NCI-H2196 treated with DMSO at 0.1 percent for 48 hours (cell line): ENCODE measurements around the gene LIMS4.
"Not testable (repeated sequence)": the region's sequence is repeated elsewhere in the genome, so short reads cannot be mapped to it uniquely, and the experiment has no call there.

Experiments
- DNase-seq: peaks from one replicate; lab custom pipeline; 2025; ENCODE audit not compliant: unreplicated experiment; lab: John Stamatoyannopoulos, UW

The LIMS4 gene

DNA sequence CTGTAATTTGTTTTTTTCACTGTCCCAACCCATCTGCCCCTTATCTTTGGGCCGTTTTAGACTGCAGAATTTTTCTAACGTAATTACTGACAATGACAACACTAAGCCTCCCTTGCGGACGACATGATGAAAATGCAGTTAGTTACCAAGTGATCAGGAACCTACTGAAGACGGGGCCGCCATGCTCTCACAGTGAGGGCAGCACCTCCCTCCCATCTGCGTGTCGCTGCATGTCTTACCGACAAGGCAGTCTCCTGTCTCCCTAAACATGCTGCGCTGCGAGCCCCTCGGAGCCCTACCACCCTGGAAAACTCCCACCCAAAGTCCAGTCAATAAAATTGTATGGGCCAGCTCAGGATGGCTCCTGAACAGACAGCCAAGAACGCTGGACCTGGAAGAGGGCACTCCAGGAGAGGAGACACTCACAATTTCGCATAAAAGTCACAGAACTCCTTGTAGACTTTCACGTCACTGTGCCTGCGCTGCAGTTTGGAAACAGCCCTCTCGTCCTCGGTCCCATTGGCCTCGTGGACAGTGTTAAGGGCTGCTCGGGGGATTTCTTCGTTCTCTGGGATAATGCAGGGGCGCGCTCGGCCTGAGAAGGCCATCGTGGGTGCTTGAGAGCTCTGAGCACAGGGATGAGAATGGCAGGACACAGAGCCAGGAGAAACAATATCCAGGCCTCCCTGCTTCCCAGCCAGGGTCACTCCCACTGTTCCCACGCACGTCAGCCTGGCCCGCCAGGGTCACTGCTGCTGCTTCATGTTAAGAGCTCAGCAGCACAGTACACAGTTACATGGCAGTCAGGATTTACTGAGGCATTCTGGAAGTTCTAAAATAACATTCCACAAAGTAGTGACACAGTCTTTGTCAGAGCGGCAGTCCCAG, at the start of gene LIMS4:
TSS of gene LIMS4 (minus strand) at position 646 of the 888 bp plus-strand sequence. CDS start at position 608, 38 bp downstream.
- not testable (repeated sequence) for DNase-seq

DNA sequence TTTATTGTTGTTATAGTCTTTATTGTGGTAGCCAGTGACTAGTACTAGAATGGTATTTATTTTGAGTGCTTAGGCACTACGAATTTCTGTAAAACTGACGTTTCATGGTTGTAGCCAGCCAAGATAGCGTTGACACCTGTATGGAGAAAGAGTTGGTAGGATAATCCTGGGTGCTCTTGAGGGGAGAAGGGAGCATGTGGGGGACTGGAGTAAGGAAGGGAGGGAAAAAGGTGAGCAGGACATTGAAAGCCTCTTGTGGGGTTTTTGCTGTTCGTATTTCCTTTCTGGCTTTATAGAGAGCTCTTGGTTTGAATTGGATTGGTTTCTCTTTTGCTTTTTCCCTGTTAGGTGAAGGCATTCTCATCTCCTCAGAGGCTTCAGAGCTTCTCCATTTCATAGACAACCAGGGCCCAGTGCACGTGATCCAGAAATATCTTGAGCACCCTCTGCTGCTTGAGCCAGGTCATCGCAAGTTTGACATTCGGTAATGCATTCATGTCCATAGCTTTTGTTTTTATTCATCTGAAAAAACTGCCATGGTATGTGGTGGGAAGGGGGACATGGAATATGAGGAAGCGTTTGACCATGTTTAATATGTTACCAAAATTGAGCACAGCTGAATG, 27.2 kb upstream of the LIMS4 start:
- DNase-seq = not testable (repeated sequence)

DNA sequence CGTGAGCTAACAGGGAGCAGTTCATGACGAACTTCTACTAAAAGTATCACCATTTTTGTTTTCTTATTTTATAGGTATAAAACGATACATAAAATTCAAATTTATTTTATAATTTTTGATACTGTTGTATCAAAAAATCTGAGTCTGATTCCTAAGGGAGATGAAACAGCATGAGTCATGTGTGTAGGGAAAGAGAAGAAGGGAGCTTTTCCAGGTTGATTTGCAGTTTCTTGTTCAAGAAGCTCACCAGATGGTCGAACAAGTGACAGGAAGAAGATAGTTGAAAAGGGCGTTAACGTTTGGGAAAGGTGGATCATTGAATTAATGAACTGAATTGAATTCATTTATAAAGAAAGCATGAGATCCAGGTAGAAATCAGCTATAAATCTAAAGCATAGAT, 23.4 kb upstream of the LIMS4 start:
- not testable (repeated sequence) for DNase-seq

- DNase-seq = not testable (repeated sequence)
Observed at GRCh38 chr2:110494488-110494887, 21.9 kb upstream of the LIMS4 start.

DNA sequence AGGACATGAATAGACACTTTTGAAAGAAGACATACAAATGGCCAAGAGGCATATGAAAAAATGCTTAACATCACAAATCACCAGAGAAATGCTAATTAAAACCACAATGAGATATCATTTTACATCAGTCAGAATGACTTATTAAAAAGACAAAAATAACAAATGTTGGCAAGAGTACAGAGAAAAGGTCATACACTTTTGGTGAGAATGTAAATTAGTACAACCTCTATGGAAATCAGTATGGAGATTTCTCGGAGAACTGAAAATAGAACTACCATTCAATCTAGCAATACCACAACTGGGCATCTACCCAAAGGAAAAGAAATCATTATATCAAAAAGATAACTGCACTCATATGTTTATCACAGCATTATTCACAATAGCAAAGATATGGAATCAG, 16.4 kb upstream of the LIMS4 start:
- not testable (repeated sequence) for DNase-seq

- DNase-seq = not testable (repeated sequence)
Observed at GRCh38 chr2:110482697-110483096, 10.1 kb upstream of the LIMS4 start.

DNA sequence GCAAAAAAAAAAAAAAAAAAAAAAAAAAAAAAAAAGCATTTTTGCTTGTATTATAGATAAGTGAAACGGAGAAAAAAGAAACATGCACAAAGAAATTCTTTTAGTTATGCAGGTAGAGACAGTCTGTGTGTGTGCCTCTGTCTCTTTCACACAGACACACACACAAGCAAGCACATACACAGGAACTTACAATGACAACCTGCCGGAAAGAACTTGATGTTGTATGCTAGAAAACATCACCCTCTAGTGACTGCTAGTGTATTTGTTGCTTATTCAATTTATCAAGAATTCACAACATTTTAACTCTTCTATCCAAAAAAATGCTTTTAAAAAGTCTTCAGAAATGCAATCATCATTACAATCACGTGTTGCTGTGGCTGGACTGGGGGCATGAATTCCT, 8.6 kb upstream of the LIMS4 start:
- DNase-seq = not testable (repeated sequence)

GRCh38 chr2:110480084-110480483, 7.5 kb upstream of the LIMS4 start:
- not testable (repeated sequence) for DNase-seq

- not testable (repeated sequence) for DNase-seq
Observed at GRCh38 chr2:110477370-110477769, 4.8 kb upstream of the LIMS4 start.

DNA sequence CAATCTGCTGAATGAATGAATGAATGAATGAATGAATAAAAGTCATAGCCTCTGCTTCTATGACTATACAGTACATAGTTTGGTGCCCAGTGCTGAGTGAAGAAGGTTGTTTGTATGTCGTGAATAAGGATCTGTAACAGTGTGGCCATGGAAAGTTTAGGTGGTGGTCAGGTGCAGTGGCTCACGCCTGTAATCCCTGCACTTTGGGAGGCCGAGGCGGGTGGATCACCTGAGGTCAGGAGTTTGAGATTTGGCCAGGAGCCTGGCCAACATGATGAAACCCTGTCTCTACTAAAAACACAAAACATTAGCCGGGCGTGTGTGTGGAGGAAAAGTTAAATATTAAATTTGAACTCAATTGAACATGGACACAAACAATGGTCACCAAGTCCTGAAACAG, 4.3 kb upstream of the LIMS4 start:
- DNase-seq = not testable (repeated sequence)

- DNase-seq = not testable (repeated sequence)
Observed at GRCh38 chr2:110475627-110476359, 3.2 kb upstream of the LIMS4 start.

- DNase-seq = not testable (repeated sequence)
Observed at GRCh38 chr2:110474898-110475297, 2.3 kb upstream of the LIMS4 start.

DNA sequence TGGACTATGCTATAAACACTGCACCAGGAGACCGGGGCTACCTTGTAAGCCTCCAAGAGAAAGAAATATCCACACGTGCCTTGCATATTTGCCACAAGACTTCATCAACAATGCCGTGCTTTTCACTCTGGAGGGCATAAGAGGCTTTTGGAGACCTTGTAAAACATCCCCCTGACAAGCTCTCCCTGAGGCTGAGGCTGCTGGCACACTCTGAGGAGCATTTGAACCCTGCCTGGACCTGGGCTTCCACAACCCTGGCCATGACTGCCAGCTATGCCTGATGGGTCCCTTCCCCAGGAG, 393 bp upstream of the LIMS4 start:
- not testable (repeated sequence) for DNase-seq

DNA sequence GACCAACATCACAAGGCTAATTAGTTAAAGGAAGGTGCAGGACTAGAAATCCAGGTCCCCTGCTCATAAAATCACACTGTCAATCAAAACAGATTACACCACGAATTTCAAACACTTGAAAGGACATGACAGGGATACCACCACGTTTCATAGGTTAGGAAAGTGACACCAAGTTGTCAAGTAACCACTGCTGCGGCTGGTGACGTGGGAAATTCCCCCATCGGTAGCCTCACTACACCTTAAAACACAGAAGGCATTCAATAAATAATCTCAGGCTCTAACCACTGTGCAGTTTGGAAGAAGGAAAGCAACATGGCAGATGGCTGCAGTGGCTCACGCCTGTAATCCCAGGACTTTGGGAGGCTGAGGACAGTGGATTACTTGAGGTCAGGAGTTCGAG, 3.7 kb downstream of the LIMS4 start:
- DNase-seq = not testable (repeated sequence)

- DNase-seq = not testable (repeated sequence)
Observed at GRCh38 chr2:110465312-110465711, 7.3 kb downstream of the LIMS4 start.

GRCh38 chr2:110462458-110462857, 10.2 kb downstream of the LIMS4 start:
- DNase-seq = not testable (repeated sequence)

DNA sequence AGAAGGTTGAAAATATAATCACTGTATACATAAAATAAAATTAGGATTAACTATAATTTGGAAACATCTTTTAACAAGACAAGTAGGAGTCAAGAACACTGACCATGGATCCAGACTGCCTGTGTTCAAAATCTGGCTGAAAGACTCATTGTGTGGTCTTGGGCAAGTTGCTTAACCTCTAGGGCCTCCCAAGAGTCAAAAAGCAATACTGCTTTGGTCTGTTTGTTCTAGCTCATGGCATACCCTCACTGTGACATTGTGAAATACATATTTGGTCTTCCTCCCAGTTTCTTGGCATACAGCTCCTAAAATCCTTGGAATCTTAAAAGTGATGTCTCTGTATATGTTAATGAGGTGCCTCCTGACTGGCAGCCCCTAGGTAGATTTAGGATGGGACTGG, 12.3 kb downstream of the LIMS4 start:
- not testable (repeated sequence) for DNase-seq

GRCh38 chr2:110457214-110457590, 15.4 kb downstream of the LIMS4 start:
- not testable (repeated sequence) for DNase-seq

- not testable (repeated sequence) for DNase-seq
Observed at GRCh38 chr2:110456291-110457213, 16.1 kb downstream of the LIMS4 start.

DNA sequence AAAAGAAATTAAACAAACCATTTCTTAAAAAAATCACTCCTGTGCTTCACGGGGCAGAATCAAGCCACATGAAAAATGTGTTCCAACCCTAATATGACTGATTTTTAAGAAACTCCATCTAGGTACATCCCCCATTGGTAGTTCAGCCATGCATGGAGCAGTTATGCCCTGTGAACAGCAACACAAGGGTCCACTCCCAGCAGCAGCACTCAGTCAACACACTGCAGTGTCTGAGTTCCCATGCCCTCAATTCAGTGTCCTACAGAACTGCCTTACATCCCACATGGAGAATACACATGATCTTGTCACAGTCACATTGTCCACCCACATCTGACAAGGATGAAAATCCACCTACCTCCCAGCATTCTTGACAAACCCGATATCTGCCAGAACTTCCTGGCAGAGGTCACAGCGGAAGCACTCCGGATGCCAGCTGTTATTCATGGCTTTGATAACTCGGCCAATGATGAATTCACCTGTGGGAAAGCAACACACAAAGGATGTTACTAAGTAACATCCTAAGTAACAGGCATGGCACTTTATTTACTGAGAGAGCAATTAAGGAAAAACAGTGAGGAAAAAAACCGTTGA, 17.4 kb downstream of the LIMS4 start:
- not testable (repeated sequence) for DNase-seq
